Adrenal gland (tissue), 5 donors: Measurements from ENCODE around the gene SGIP1.

Experiments
- POLR2A ChIP-seq, 2 donors: fragments of 450-650 bp; IDR thresholded peaks; one replicate each; pipeline ENCODE4 v1.6.1; 2017; ENCODE audit warnings: antibody characterized with exemption in 2 of 2, mild to moderate bottlenecking in 2 of 2, moderate library complexity in 1 of 2
- TF ChIP-seq, protein P1 (sequence below), 6 experiments: fragments of 450-650 bp in 4 of 6; fragments of 200-600 bp in 2 of 6; sonication (generic) in 1 of 6; IDR thresholded peaks; 1 replicate in 5 of 6; 2 replicates in 1 of 6; pipeline versions ENCODE4 v1.5.1 to v1.8.0; 2016 to 2021; ENCODE audit warnings: antibody characterized with exemption in 6 of 6, mild to moderate bottlenecking in 2 of 6, moderate library complexity in 1 of 6
- donor health status: DM: no; HTN: no; CAD: no.

DNA sequence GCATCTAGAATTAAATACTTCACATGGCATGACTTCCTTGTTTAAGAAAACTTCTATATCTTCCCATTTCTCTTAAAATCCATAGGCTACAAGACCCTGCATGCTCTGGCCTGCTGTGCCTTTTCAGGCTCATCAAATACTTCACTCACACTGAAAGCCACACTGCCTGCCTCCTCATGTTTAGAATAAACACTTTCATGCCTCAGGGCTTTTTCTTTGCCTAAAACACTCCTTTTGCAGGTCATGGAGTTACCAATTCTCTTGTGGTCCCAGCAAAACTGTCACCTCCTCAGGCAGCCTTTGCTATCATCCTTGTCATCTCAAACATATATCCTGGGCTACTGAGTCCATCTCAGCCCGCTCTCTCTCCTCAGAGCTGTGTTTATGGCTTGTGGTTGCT, 5.5 kb downstream of the SGIP1 start:
- TF ChIP-seq POLR2A (IDR thresholded peaks at IDR 0.05), result no peak
- TF ChIP-seq, protein P1, sequence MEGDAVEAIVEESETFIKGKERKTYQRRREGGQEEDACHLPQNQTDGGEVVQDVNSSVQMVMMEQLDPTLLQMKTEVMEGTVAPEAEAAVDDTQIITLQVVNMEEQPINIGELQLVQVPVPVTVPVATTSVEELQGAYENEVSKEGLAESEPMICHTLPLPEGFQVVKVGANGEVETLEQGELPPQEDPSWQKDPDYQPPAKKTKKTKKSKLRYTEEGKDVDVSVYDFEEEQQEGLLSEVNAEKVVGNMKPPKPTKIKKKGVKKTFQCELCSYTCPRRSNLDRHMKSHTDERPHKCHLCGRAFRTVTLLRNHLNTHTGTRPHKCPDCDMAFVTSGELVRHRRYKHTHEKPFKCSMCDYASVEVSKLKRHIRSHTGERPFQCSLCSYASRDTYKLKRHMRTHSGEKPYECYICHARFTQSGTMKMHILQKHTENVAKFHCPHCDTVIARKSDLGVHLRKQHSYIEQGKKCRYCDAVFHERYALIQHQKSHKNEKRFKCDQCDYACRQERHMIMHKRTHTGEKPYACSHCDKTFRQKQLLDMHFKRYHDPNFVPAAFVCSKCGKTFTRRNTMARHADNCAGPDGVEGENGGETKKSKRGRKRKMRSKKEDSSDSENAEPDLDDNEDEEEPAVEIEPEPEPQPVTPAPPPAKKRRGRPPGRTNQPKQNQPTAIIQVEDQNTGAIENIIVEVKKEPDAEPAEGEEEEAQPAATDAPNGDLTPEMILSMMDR (IDR thresholded peaks at IDR 0.05), result no peak
